Left kidney (tissue), 2 donors: ENCODE data around the gene LCN15. TPM values are rescaled to one million over a fixed set of nuclear protein-coding genes. Genes with fewer than 3 reads are reported as not detected.

Experiments used
- DNase-seq: peaks from one replicate; pipeline ENCODE4 v3.0.0-alpha.2; 2013
- polyA plus RNA-seq: library from polyadenylated mRNA; unstranded; fragments of 120-200 nt; gene quantifications from one replicate; pipeline ENCODE4 v1.2.1, GENCODE V29; 2013; ENCODE audit not compliant: insufficient read length

The LCN15 gene
- polyA plus RNA-seq, 1 donor, result 0.23 TPM

- DNase-seq, result no peak
Measured at GRCh38 chr9:136740971-136741882, 23.1 kb downstream of the LCN15 start.

- DNase-seq, result no peak
Measured at GRCh38 chr9:136740491-136740890, 23.8 kb downstream of the LCN15 start.

- DNase-seq, result no peak
Measured at GRCh38 chr9:136740069-136740468, 24.2 kb downstream of the LCN15 start.

GRCh38 chr9:136739509-136739908 is 24.8 kb downstream of the LCN15 start:
- no peak for DNase-seq

GRCh38 chr9:136738960-136739359 is 25.4 kb downstream of the LCN15 start:
- DNase-seq, result no peak

GRCh38 chr9:136735812-136736480 is 28.4 kb downstream of the LCN15 start:
- no peak for DNase-seq

GRCh38 chr9:136734837-136735496 is 29.4 kb downstream of the LCN15 start:
- no peak for DNase-seq

- no peak for DNase-seq
Measured at GRCh38 chr9:136733611-136734010, 30.7 kb downstream of the LCN15 start.

GRCh38 chr9:136732444-136733178 is 31.7 kb downstream of the LCN15 start:
- no peak for DNase-seq

- no peak for DNase-seq
Measured at GRCh38 chr9:136729926-136730325, 34.4 kb downstream of the LCN15 start.

GRCh38 chr9:136729144-136729543 is 35.2 kb downstream of the LCN15 start:
- no peak for DNase-seq

GRCh38 chr9:136728548-136729123 is 35.7 kb downstream of the LCN15 start:
- DNase-seq, result no peak

- peak; percentile 85 for DNase-seq
Measured at GRCh38 chr9:136728080-136728547, 36.2 kb downstream of the LCN15 start.

GRCh38 chr9:136726631-136727191 is 37.6 kb downstream of the LCN15 start:
- DNase-seq, result no peak

GRCh38 chr9:136726118-136726517 is 38.2 kb downstream of the LCN15 start:
- no peak for DNase-seq

- DNase-seq, result no peak
Measured at GRCh38 chr9:136725612-136726011, 38.7 kb downstream of the LCN15 start.

GRCh38 chr9:136724772-136725171 is 39.5 kb downstream of the LCN15 start:
- DNase-seq, result no peak

GRCh38 chr9:136723989-136724388 is 40.3 kb downstream of the LCN15 start:
- no peak for DNase-seq

- DNase-seq, result no peak
Measured at GRCh38 chr9:136723362-136723976, 40.8 kb downstream of the LCN15 start.

GRCh38 chr9:136722969-136723356 is 41.4 kb downstream of the LCN15 start:
- DNase-seq, result no peak
